ENCODE results near the gene ZNF618.

DNA sequence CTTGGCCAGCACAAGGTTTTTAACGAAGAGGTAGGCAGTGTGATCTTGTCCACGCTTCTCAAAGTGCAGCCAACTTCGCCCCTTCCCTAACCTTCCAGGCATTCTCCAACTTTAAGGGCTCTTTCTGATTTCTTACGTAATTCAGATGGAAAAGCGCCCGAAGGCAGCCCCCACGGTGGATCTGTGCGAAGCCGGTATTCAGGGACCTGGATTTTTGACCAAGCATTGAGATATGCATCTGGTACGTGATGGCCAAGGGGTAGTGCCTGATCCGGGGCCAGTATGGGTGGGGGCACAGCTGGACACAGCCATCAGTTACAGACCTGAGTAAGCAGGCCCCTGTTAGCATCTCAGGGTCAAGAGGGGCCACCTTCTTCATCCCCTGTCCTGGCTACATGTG is 122.0 kb downstream of the ZNF618 start:
- TF ChIP-seq, protein P1, sequence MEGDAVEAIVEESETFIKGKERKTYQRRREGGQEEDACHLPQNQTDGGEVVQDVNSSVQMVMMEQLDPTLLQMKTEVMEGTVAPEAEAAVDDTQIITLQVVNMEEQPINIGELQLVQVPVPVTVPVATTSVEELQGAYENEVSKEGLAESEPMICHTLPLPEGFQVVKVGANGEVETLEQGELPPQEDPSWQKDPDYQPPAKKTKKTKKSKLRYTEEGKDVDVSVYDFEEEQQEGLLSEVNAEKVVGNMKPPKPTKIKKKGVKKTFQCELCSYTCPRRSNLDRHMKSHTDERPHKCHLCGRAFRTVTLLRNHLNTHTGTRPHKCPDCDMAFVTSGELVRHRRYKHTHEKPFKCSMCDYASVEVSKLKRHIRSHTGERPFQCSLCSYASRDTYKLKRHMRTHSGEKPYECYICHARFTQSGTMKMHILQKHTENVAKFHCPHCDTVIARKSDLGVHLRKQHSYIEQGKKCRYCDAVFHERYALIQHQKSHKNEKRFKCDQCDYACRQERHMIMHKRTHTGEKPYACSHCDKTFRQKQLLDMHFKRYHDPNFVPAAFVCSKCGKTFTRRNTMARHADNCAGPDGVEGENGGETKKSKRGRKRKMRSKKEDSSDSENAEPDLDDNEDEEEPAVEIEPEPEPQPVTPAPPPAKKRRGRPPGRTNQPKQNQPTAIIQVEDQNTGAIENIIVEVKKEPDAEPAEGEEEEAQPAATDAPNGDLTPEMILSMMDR (IDR thresholded peaks at IDR 0.05), result no peak
- TF ChIP-seq SIN3A (IDR thresholded peaks at IDR 0.05; ENCODE audit: borderline replicate concordance, insufficient read depth, low read depth, low read length) (no peak), POLR2AphosphoS5 (IDR thresholded peaks at IDR 0.05; ENCODE audit: low read depth, low read length) (no peak), TCF7L2 (IDR thresholded peaks at IDR 0.05; ENCODE audit: low read depth, low read length) (no peak)
- TF ChIP-seq, protein P2, sequence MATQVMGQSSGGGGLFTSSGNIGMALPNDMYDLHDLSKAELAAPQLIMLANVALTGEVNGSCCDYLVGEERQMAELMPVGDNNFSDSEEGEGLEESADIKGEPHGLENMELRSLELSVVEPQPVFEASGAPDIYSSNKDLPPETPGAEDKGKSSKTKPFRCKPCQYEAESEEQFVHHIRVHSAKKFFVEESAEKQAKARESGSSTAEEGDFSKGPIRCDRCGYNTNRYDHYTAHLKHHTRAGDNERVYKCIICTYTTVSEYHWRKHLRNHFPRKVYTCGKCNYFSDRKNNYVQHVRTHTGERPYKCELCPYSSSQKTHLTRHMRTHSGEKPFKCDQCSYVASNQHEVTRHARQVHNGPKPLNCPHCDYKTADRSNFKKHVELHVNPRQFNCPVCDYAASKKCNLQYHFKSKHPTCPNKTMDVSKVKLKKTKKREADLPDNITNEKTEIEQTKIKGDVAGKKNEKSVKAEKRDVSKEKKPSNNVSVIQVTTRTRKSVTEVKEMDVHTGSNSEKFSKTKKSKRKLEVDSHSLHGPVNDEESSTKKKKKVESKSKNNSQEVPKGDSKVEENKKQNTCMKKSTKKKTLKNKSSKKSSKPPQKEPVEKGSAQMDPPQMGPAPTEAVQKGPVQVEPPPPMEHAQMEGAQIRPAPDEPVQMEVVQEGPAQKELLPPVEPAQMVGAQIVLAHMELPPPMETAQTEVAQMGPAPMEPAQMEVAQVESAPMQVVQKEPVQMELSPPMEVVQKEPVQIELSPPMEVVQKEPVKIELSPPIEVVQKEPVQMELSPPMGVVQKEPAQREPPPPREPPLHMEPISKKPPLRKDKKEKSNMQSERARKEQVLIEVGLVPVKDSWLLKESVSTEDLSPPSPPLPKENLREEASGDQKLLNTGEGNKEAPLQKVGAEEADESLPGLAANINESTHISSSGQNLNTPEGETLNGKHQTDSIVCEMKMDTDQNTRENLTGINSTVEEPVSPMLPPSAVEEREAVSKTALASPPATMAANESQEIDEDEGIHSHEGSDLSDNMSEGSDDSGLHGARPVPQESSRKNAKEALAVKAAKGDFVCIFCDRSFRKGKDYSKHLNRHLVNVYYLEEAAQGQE (IDR thresholded peaks at IDR 0.05; ENCODE audit: insufficient read depth in 1 of 2, low read depth in 2 of 2, low read length in 1 of 2), result no peak

All from Panc1 (cell line).